Measurements from ENCODE around the gene C4orf36. TPM values are rescaled to one million over a fixed set of nuclear protein-coding genes. Genes with fewer than 3 reads are reported as not detected.

Gene C4orf36
- total and polyA plus RNA-seq, 2 of the 4 experiments (the other 2 are of a cell fraction), result 0.18 to 0.41 TPM

- Histone ChIP-seq H3K27ac (ENCODE audit: insufficient read depth, low read length) (peak overlapping the region; percentile 49), H3K9me3 (ENCODE audit: control insufficient read depth, insufficient read depth, low read length) (no peaks in the 10 kb centered on the region), H4K5ac (ENCODE audit: low read depth, low read length) (peak overlapping the region; percentile 10; the same call in 1 of the 2 replicates), H3K56ac (ENCODE audit: extremely low read depth, insufficient read depth, low read length) (no peak overlapping the region), H3K36me3 (ENCODE audit: control insufficient read depth, insufficient read depth, low read length) (no peaks in the 10 kb centered on the region), H3K4me3 (ENCODE audit: insufficient read depth, low read depth, low read length) (no peak overlapping the region), H3K4me2 (ENCODE audit: low read depth, low read length) (no peak overlapping the region), H2BK120ac (ENCODE audit: low read depth, low read length) (peak overlapping the region; percentile 92), H2AK9ac (replicated peaks; ENCODE audit: low read depth, low read length, poor library complexity) (no peak overlapping the region), H4K8ac (ENCODE audit: low read depth in 2 of 2, low read length in 2 of 2) (peak overlapping the region; percentile 45 to 85; a peak in 2 of 4 replicates), H3K23ac (ENCODE audit: low read depth, low read length) (peak overlapping the region; percentile 43; the same call in 1 of the 2 replicates), H3K9ac (ENCODE audit: low read depth, low read length) (no peak overlapping the region), H3K4ac (ENCODE audit: low read depth, low read length) (peak overlapping the region; percentile 80; the same call in 1 of the 2 replicates), H3K79me1 (ENCODE audit: low read depth in 1 of 2, low read length in 2 of 2) (peaks cover 0 to 12% of the 10 kb centered on the region in 2 experiments; a peak in 2 of 4 replicates), H3K14ac (replicated peaks; ENCODE audit: low read depth, low read length) (peak overlapping the region; percentile 49), H2BK15ac (ENCODE audit: low read depth, low read length) (0 out of 3 replicates have a peak overlapping the region, but pooled peaks have one; percentile 68), H2AFZ (replicated peaks; ENCODE audit: low read length, poor library complexity) (peak overlapping the region; percentile 34), H3K18ac (ENCODE audit: low read depth, low read length) (peak overlapping the region; percentile 29; the same call in 1 of the 2 replicates), H2BK5ac (ENCODE audit: low read depth, low read length, poor library complexity, severe bottlenecking) (peak overlapping the region; percentile 79), H3K27me3 (ENCODE audit: control insufficient read depth, insufficient read depth, low read length) (no peaks in the 10 kb centered on the region), H2AK5ac (ENCODE audit: low read depth, low read length) (no peak overlapping the region), H4K20me1 (ENCODE audit: insufficient read depth, low read length) (no peaks in the 10 kb centered on the region), H4K91ac (ENCODE audit: insufficient read depth, low read depth, low read length) (peak overlapping the region; percentile 60; the same call in 1 of the 2 replicates), H3K4me1 (ENCODE audit: control insufficient read depth, insufficient read depth, low read length) (peaks cover 11% of the 10 kb centered on the region), H3K9me1 (ENCODE audit: insufficient read depth, low read length) (peaks cover 13% of the 10 kb centered on the region), H2BK20ac (ENCODE audit: low read depth, low read length) (peak overlapping the region; percentile 71; the same call in 1 of the 2 replicates)
- in situ Hi-C loops (cut with MboI; ENCODE audit: low sequenced_read_pairs), result loop anchor here (5.0 to 25.0 kb wide), 3 partner anchors 167 to 537 kb away; no protein-coding TSS in a partner anchor
- dilution Hi-C loops (cut with HindIII; ENCODE audit: low sequenced_read_pairs, unreplicated experiment), result no loop called here
- no TSS peak for BruUV-seq (replicated peaks)
- ChIA-PET POLR2A (ENCODE audit: unreplicated experiment) (no interaction called here), CTCF (interaction anchor here (0.7 kb wide), 1 partner anchor 20 kb away, joined by 4 read pairs; no protein-coding TSS in a partner anchor)
- no peak for TF ChIP-seq CTCF (conservative IDR thresholded peaks at IDR 0.05; ENCODE audit: low read depth, low read length)
- ATAC-seq (ENCODE audit: low read depth), result peak; percentile 40
- peak; percentile 76 for DNase-seq
- intact Hi-C loops (cut with micrococcal nuclease), result loop anchor here (5.0 to 10.0 kb wide), 2 partner anchors 200 to 297 kb away; partner anchors contain the start of gene KLHL8
- no CpG with 5 or more reads among the region's 2 CpGs for WGBS, 2 experiments (ENCODE audit: extremely low coverage in 2 of 2, insufficient read length in 1 of 2)
These were observed 32.6 kb upstream of the C4orf36 start for GRCh38 chr4:86924811-86925210.

Data from IMR-90 (cell line).